Activated CD4-positive, alpha-beta T cell treated with anti-CD3 and anti-CD28 coated beads, Interleukin-2, amount 10 ng/mL, durations not matched to agents 7 days and 5 days (primary cell): ENCODE results near the gene DNAAF5. TPM values are rescaled to one million over a fixed set of nuclear protein-coding genes. Genes with fewer than 3 reads are reported as not detected.
"Not testable (repeated sequence)": the region's sequence is repeated elsewhere in the genome, so short reads cannot be mapped to it uniquely, and the experiment has no call there.

Experiments
- CTCF ChIA-PET: fragments of 350-600 bp; sonication (Branson Sonifier 250); formaldehyde crosslinking; loops from one replicate; lab custom pipeline; 2021; ENCODE audit warnings: antibody characterized with exemption; lab: Charles Lee
- POLR2A ChIA-PET: fragments of 350-600 bp; sonication (Branson Sonifier 250); formaldehyde crosslinking; loops from one replicate; lab custom pipeline; 2021; ENCODE audit warnings: antibody characterized with exemption; lab: Charles Lee
- DNase-seq: peaks from one replicate; pipeline ENCODE4 v3.0.0-alpha.2; 2020
- H3K27ac Mint-ChIP-seq: one replicate; pipeline ENCODE4 v1.8.0; 2021; ENCODE audit warnings: mild to moderate bottlenecking, moderate library complexity, mixed read lengths
- H3K27me3 Mint-ChIP-seq: one replicate; pipeline ENCODE4 v1.8.0; 2021; ENCODE audit warnings: mixed read lengths
- H3K36me3 Mint-ChIP-seq: one replicate; pipeline ENCODE4 v1.8.0; 2021; ENCODE audit warnings: low read depth, mixed read lengths
- H3K4me1 Mint-ChIP-seq: one replicate; pipeline ENCODE4 v1.8.0; 2021; ENCODE audit warnings: mixed read lengths
- H3K4me3 Mint-ChIP-seq: one replicate; pipeline ENCODE4 v1.8.0; 2021; ENCODE audit warnings: mild to moderate bottlenecking, moderate library complexity, mixed read lengths
- H3K9me3 Mint-ChIP-seq: one replicate; pipeline ENCODE4 v1.8.0; 2021; ENCODE audit warnings: mixed read lengths
- total RNA-seq, 2 experiments: library from RNA; stranded (reverse); gene quantifications; one replicate each; pipeline ENCODE4 v1.2.3, GENCODE V29; 2021

DNAAF5 gene
- total RNA-seq, 2 experiments from 2014 or later = 21.0 to 23.8 TPM

GRCh38 chr7:794671-795329, 68.3 kb downstream of the DNAAF5 start:
- POLR2A ChIA-PET = no interaction called here
- Mint-ChIP-seq H3K36me3 (no peaks in the 10 kb centered on the region), H3K4me3 (no peak overlapping the region), H3K27me3 (no peaks in the 10 kb centered on the region), H3K9me3 (no peaks in the 10 kb centered on the region), H3K27ac (no peak overlapping the region), H3K4me1 (no peaks in the 10 kb centered on the region)
- CTCF ChIA-PET = interaction anchor here (0.6 to 0.7 kb wide), 2 partner anchors 76 to 1368 kb away, joined by 3 to 5 read pairs; no protein-coding TSS in a partner anchor
- no peak for DNase-seq

- H3K4me3 Mint-ChIP-seq, H3K9me3 Mint-ChIP-seq, POLR2A ChIA-PET, H3K4me1 Mint-ChIP-seq, H3K27me3 Mint-ChIP-seq, DNase-seq, H3K36me3 Mint-ChIP-seq, CTCF ChIA-PET, H3K27ac Mint-ChIP-seq: not testable (repeated sequence)
These were observed 70.1 kb downstream of the DNAAF5 start for GRCh38 chr7:796434-797169.

GRCh38 chr7:798921-799470, 72.5 kb downstream of the DNAAF5 start:
- no peak overlapping the region for H3K4me3 Mint-ChIP-seq
- no peaks in the 10 kb centered on the region for H3K36me3 Mint-ChIP-seq
- ChIA-PET POLR2A (no interaction called here), CTCF (interaction anchor here (0.7 kb wide), 1 partner anchor 22 kb away, joined by 3 read pairs; no protein-coding TSS in a partner anchor)
- no peak overlapping the region for H3K27ac Mint-ChIP-seq
- no peaks in the 10 kb centered on the region for H3K9me3 Mint-ChIP-seq
- no peak for DNase-seq
- H3K4me1 Mint-ChIP-seq = no peaks in the 10 kb centered on the region
- H3K27me3 Mint-ChIP-seq = peaks cover 3% of the 10 kb centered on the region

- no peak for DNase-seq
- Mint-ChIP-seq H3K27me3 (peaks cover 3% of the 10 kb centered on the region), H3K9me3 (no peaks in the 10 kb centered on the region), H3K36me3 (no peaks in the 10 kb centered on the region), H3K4me3 (no peak overlapping the region), H3K27ac (no peak overlapping the region), H3K4me1 (no peaks in the 10 kb centered on the region)
- CTCF ChIA-PET = interaction anchor here (1.0 kb wide), 1 partner anchor 11 kb away, joined by 4 read pairs; no protein-coding TSS in a partner anchor
- POLR2A ChIA-PET = no interaction called here
These were observed 74.2 kb downstream of the DNAAF5 start for GRCh38 chr7:800692-801091.

- H3K36me3 Mint-ChIP-seq, H3K4me3 Mint-ChIP-seq, H3K27ac Mint-ChIP-seq, H3K27me3 Mint-ChIP-seq, DNase-seq, CTCF ChIA-PET, H3K4me1 Mint-ChIP-seq, H3K9me3 Mint-ChIP-seq, POLR2A ChIA-PET: not testable (repeated sequence)
These were observed 74.9 kb downstream of the DNAAF5 start for GRCh38 chr7:801351-801750.

GRCh38 chr7:801940-802381, 75.5 kb downstream of the DNAAF5 start:
- no peak for DNase-seq
- no peak overlapping the region for H3K4me3 Mint-ChIP-seq
- no peaks in the 10 kb centered on the region for H3K4me1 Mint-ChIP-seq
- no peak overlapping the region for H3K27ac Mint-ChIP-seq
- no peaks in the 10 kb centered on the region for H3K9me3 Mint-ChIP-seq
- ChIA-PET CTCF (no interaction called here), POLR2A (no interaction called here)
- H3K36me3 Mint-ChIP-seq = no peaks in the 10 kb centered on the region
- peaks cover 3% of the 10 kb centered on the region for H3K27me3 Mint-ChIP-seq

GRCh38 chr7:802500-803242, 76.2 kb downstream of the DNAAF5 start:
- Mint-ChIP-seq H3K36me3 (no peaks in the 10 kb centered on the region), H3K27me3 (peaks cover 3% of the 10 kb centered on the region), H3K4me3 (no peak overlapping the region), H3K27ac (peak overlapping the region; percentile 46), H3K4me1 (no peaks in the 10 kb centered on the region), H3K9me3 (no peaks in the 10 kb centered on the region)
- ChIA-PET CTCF (no interaction called here), POLR2A (no interaction called here)
- DNase-seq = no peak

- CTCF ChIA-PET = no interaction called here
- Mint-ChIP-seq H3K4me1 (no peaks in the 10 kb centered on the region), H3K4me3 (no peak overlapping the region), H3K27ac (no peak overlapping the region), H3K36me3 (peaks cover 2% of the 10 kb centered on the region), H3K27me3 (peaks cover 5% of the 10 kb centered on the region), H3K9me3 (peaks cover 2% of the 10 kb centered on the region)
- DNase-seq = no peak
- POLR2A ChIA-PET = no interaction called here
These were observed 76.7 kb downstream of the DNAAF5 start for GRCh38 chr7:803243-803635.

GRCh38 chr7:803796-804195, 77.3 kb downstream of the DNAAF5 start:
- CTCF ChIA-PET, H3K36me3 Mint-ChIP-seq, DNase-seq, H3K27ac Mint-ChIP-seq, H3K4me1 Mint-ChIP-seq, POLR2A ChIA-PET, H3K9me3 Mint-ChIP-seq, H3K4me3 Mint-ChIP-seq, H3K27me3 Mint-ChIP-seq: not testable (repeated sequence)

GRCh38 chr7:805261-805660, 78.8 kb downstream of the DNAAF5 start:
- H3K4me3 Mint-ChIP-seq = no peak overlapping the region
- H3K4me1 Mint-ChIP-seq = no peaks in the 10 kb centered on the region
- no peak for DNase-seq
- peaks cover 2% of the 10 kb centered on the region for H3K36me3 Mint-ChIP-seq
- H3K9me3 Mint-ChIP-seq = peaks cover 6% of the 10 kb centered on the region
- POLR2A ChIA-PET = interaction anchor here (0.6 kb wide), 1 partner anchor 13 kb away, joined by 3 read pairs; no protein-coding TSS in a partner anchor
- H3K27me3 Mint-ChIP-seq = peaks cover 12% of the 10 kb centered on the region
- CTCF ChIA-PET = no interaction called here
- H3K27ac Mint-ChIP-seq = no peak overlapping the region

GRCh38 chr7:815284-816216, 89.1 kb downstream of the DNAAF5 start:
- Mint-ChIP-seq H3K4me1 (peaks cover 51% of the 10 kb centered on the region), H3K27ac (peak overlapping the region; percentile 71), H3K4me3 (peak overlapping the region; percentile 73), H3K9me3 (no peaks in the 10 kb centered on the region), H3K36me3 (peaks cover 14% of the 10 kb centered on the region), H3K27me3 (peaks cover 25% of the 10 kb centered on the region)
- DNase-seq = peak; percentile 25
- ChIA-PET CTCF (interaction anchor here (0.8 kb wide), 1 partner anchor 21 kb away, joined by 3 read pairs; no protein-coding TSS in a partner anchor), POLR2A (no interaction called here)

GRCh38 chr7:816300-816750, 89.8 kb downstream of the DNAAF5 start:
- H3K36me3 Mint-ChIP-seq = peaks cover 17% of the 10 kb centered on the region
- no peaks in the 10 kb centered on the region for H3K9me3 Mint-ChIP-seq
- H3K4me3 Mint-ChIP-seq = peak overlapping the region; percentile 73
- peak overlapping the region; percentile 25 for H3K27ac Mint-ChIP-seq
- DNase-seq = peak; percentile 97
- POLR2A ChIA-PET = no interaction called here
- peaks cover 24% of the 10 kb centered on the region for H3K27me3 Mint-ChIP-seq
- CTCF ChIA-PET = interaction anchor here (0.8 kb wide), 1 partner anchor 20 kb away, joined by 3 read pairs; no protein-coding TSS in a partner anchor
- H3K4me1 Mint-ChIP-seq = peaks cover 55% of the 10 kb centered on the region
